Kidney epithelial cell (primary cell): Measurements from ENCODE around the gene SOCS1. TPM values are rescaled to one million over a fixed set of nuclear protein-coding genes. Genes with fewer than 3 reads are reported as not detected.
"Not testable (repeated sequence)": the region's sequence is repeated elsewhere in the genome, so short reads cannot be mapped to it uniquely, and the experiment has no call there.

Experiments used
- DNase-seq: peaks from one replicate; pipeline ENCODE4 v3.0.0-alpha.2; 2010; ENCODE audit warnings: low read depth
- H3K27me3 ChIP-seq: 2 replicates; pipeline ENCODE4 v1.6.0; 2011; ENCODE audit warnings: low read length; ENCODE audit not compliant: control insufficient read depth, insufficient read depth
- H3K36me3 ChIP-seq: 2 replicates; pipeline ENCODE4 v1.5.1; 2011; ENCODE audit warnings: low read length; ENCODE audit not compliant: control insufficient read depth, insufficient read depth
- H3K4me3 ChIP-seq: 2 replicates; pipeline ENCODE4 v1.5.1; 2011; ENCODE audit warnings: low read depth, mild to moderate bottlenecking, control low read depth, low read length
- CTCF ChIP-seq: IDR thresholded peaks from 2 replicates; pipeline ENCODE4 v1.5.1; 2011; ENCODE audit warnings: mild to moderate bottlenecking, moderate library complexity, low read length, control low read depth, inconsistent platforms; ENCODE audit not compliant: insufficient read depth, poor library complexity, severe bottlenecking
- total RNA-seq: library from RNA; depleted of rRNA; stranded (reverse); fragments of >200 nt; gene quantifications from 2 replicates; pipeline ENCODE4 v1.2.3, GENCODE V29; 2015

Gene SOCS1
- total RNA-seq, 1 donor from 2014 or later, result 1.2 TPM

- Histone ChIP-seq H3K4me3 (no peak overlapping the region), H3K36me3 (no peaks in the 10 kb centered on the region), H3K27me3 (no peaks in the 10 kb centered on the region)
- DNase-seq, result no peak
- no peak for TF ChIP-seq CTCF
These were observed 40.3 kb upstream of the SOCS1 start for GRCh38 chr16:11296351-11296705.

- no peaks in the 10 kb centered on the region for H3K36me3 ChIP-seq
- TF ChIP-seq CTCF, result no peak
- no peak for DNase-seq
- no peak overlapping the region for H3K4me3 ChIP-seq
- H3K27me3 ChIP-seq, result no peaks in the 10 kb centered on the region
These were observed 39.7 kb upstream of the SOCS1 start for GRCh38 chr16:11295672-11296071.

- no peak for TF ChIP-seq CTCF
- Histone ChIP-seq H3K27me3 (no peaks in the 10 kb centered on the region), H3K4me3 (no peak overlapping the region), H3K36me3 (no peaks in the 10 kb centered on the region)
- DNase-seq, result no peak
These were observed 36.2 kb upstream of the SOCS1 start for GRCh38 chr16:11292076-11292748.

GRCh38 chr16:11291091-11291703 lies 35.2 kb upstream of the SOCS1 start:
- Histone ChIP-seq H3K27me3 (no peaks in the 10 kb centered on the region), H3K4me3 (no peak overlapping the region), H3K36me3 (no peaks in the 10 kb centered on the region)
- TF ChIP-seq CTCF, result no peak
- no peak for DNase-seq

GRCh38 chr16:11290102-11290893 lies 34.3 kb upstream of the SOCS1 start:
- DNase-seq, result no peak
- Histone ChIP-seq H3K36me3 (no peaks in the 10 kb centered on the region), H3K4me3 (no peak overlapping the region), H3K27me3 (no peaks in the 10 kb centered on the region)
- no peak for TF ChIP-seq CTCF

GRCh38 chr16:11289696-11290095 lies 33.7 kb upstream of the SOCS1 start:
- DNase-seq, H3K27me3 ChIP-seq, H3K36me3 ChIP-seq, H3K4me3 ChIP-seq: not testable (repeated sequence)
